ENCODE measurements around the gene UBR2.
"Not testable (repeated sequence)": the region's sequence is repeated elsewhere in the genome, so short reads cannot be mapped to it uniquely, and the experiment has no call there.

Gene UBR2

GRCh38 chr6:42565823-42566613 is 2.2 kb downstream of the UBR2 start:
- H3K4me3 ChIP-seq (replicated peaks in 1 of 2; ENCODE audit: low read depth in 2 of 2, low read length in 2 of 2): peak overlapping the region; percentile 90 to 99
- no peak for DNase-seq (ENCODE audit: low read depth in 2 of 2)
- no peak for TF ChIP-seq CTCF (IDR thresholded peaks at IDR 0.05; ENCODE audit: low read depth, low read length)

- no peak for TF ChIP-seq CTCF (IDR thresholded peaks at IDR 0.05; ENCODE audit: low read depth, low read length)
- DNase-seq (ENCODE audit: low read depth in 2 of 2): no peak
- no peak overlapping the region for H3K4me3 ChIP-seq (replicated peaks in 1 of 2; ENCODE audit: low read depth in 2 of 2, low read length in 2 of 2)
Observed at GRCh38 chr6:42566614-42567208, 2.9 kb downstream of the UBR2 start.

- H3K4me3 ChIP-seq (replicated peaks in 1 of 2; ENCODE audit: low read depth in 2 of 2, low read length in 2 of 2); DNase-seq (ENCODE audit: low read depth in 2 of 2): not testable (repeated sequence)
Observed at GRCh38 chr6:42567237-42567636, 3.4 kb downstream of the UBR2 start.

- no peak overlapping the region for H3K4me3 ChIP-seq (replicated peaks in 1 of 2; ENCODE audit: low read depth in 2 of 2, low read length in 2 of 2)
Observed at GRCh38 chr6:42569102-42570028, 5.5 kb downstream of the UBR2 start.

GRCh38 chr6:42571611-42572342 is 7.9 kb downstream of the UBR2 start:
- no peak overlapping the region for H3K4me3 ChIP-seq (replicated peaks in 1 of 2; ENCODE audit: low read depth in 2 of 2, low read length in 2 of 2)
- DNase-seq (ENCODE audit: low read depth in 2 of 2): peak in 1 of 2 donors; percentile 28
- TF ChIP-seq CTCF (IDR thresholded peaks at IDR 0.05; ENCODE audit: low read depth, low read length): no peak

More at GRCh38 chr6:42569102-42570028, 5.5 kb downstream of the UBR2 start:
- DNase-seq (ENCODE audit: low read depth in 2 of 2): peak; percentile 90 to 96
- peak; percentile 16 for TF ChIP-seq CTCF (IDR thresholded peaks at IDR 0.05; ENCODE audit: low read depth, low read length)

- DNase-seq (ENCODE audit: low read depth in 2 of 2): no peak
- TF ChIP-seq CTCF (IDR thresholded peaks at IDR 0.05; ENCODE audit: low read depth, low read length): no peak
- H3K4me3 ChIP-seq (replicated peaks in 1 of 2; ENCODE audit: low read depth in 2 of 2, low read length in 2 of 2): no peak overlapping the region
Observed at GRCh38 chr6:42572523-42572922, 8.7 kb downstream of the UBR2 start.

- not testable (repeated sequence) for H3K4me3 ChIP-seq (replicated peaks in 1 of 2; ENCODE audit: low read depth in 2 of 2, low read length in 2 of 2); DNase-seq (ENCODE audit: low read depth in 2 of 2)
Observed at GRCh38 chr6:42576538-42576937, 12.7 kb downstream of the UBR2 start.

Data from cardiac fibroblast (primary cell).